Osteocyte (in vitro differentiated cells): ENCODE measurements around the gene FBLN2. TPM values are rescaled to one million over a fixed set of nuclear protein-coding genes. Genes with fewer than 3 reads are reported as not detected.

ENCODE experiments used
- DNase-seq: peaks from one replicate; pipeline ENCODE4 v3.0.0; 2021; ENCODE audit warnings: mixed read lengths; ENCODE audit not compliant: unreplicated experiment; ENCODE audit errors: extremely low spot score
- H3K27ac Mint-ChIP-seq: one replicate; pipeline ENCODE4 v1.8.0; 2021; ENCODE audit warnings: mild to moderate bottlenecking, mixed read lengths; ENCODE audit not compliant: unreplicated experiment
- H3K27me3 Mint-ChIP-seq: one replicate; pipeline ENCODE4 v1.8.0; 2021; ENCODE audit warnings: mixed read lengths; ENCODE audit not compliant: unreplicated experiment
- H3K36me3 Mint-ChIP-seq: one replicate; pipeline ENCODE4 v1.8.0; 2021; ENCODE audit warnings: mixed read lengths; ENCODE audit not compliant: unreplicated experiment
- H3K4me1 Mint-ChIP-seq: one replicate; pipeline ENCODE4 v1.8.0; 2021; ENCODE audit warnings: mixed read lengths; ENCODE audit not compliant: unreplicated experiment
- H3K4me3 Mint-ChIP-seq: one replicate; pipeline ENCODE4 v1.8.0; 2021; ENCODE audit warnings: mild to moderate bottlenecking, moderate library complexity, mixed read lengths; ENCODE audit not compliant: unreplicated experiment
- H3K9me3 Mint-ChIP-seq: one replicate; pipeline ENCODE4 v1.8.0; 2021; ENCODE audit warnings: mixed read lengths; ENCODE audit not compliant: unreplicated experiment
- CTCF ChIP-seq: fragments of 200-600 bp; sonication (generic); IDR thresholded peaks from 2 replicates; pipeline ENCODE4 v1.5.0; 2021; ENCODE audit warnings: antibody characterized with exemption, mild to moderate bottlenecking, moderate library complexity
- total RNA-seq: library from RNA; stranded (reverse); gene quantifications from 2 replicates; pipeline ENCODE4 v1.2.1, GENCODE V29; 2021

Gene FBLN2
- total RNA-seq, 1 donor from 2014 or later: 215 TPM

- Mint-ChIP-seq H3K36me3 (peaks cover 35% of the 10 kb centered on the region), H3K4me1 (peaks cover 22% of the 10 kb centered on the region), H3K27ac (no peak overlapping the region), H3K9me3 (no peaks in the 10 kb centered on the region), H3K4me3 (no peak overlapping the region), H3K27me3 (no peaks in the 10 kb centered on the region)
- DNase-seq: no peak
- no peak for TF ChIP-seq CTCF
Measured at GRCh38 chr3:13610006-13610570, 61.2 kb downstream of the FBLN2 start.

- Mint-ChIP-seq H3K4me3 (no peak overlapping the region), H3K27me3 (no peaks in the 10 kb centered on the region), H3K4me1 (peaks cover 20% of the 10 kb centered on the region), H3K27ac (no peak overlapping the region), H3K36me3 (peaks cover 35% of the 10 kb centered on the region), H3K9me3 (no peaks in the 10 kb centered on the region)
- DNase-seq: no peak
- TF ChIP-seq CTCF: no peak
Measured at GRCh38 chr3:13611221-13611620, 62.3 kb downstream of the FBLN2 start.

- Mint-ChIP-seq H3K4me1 (peaks cover 11% of the 10 kb centered on the region), H3K27me3 (no peaks in the 10 kb centered on the region), H3K36me3 (peaks cover 40% of the 10 kb centered on the region), H3K9me3 (no peaks in the 10 kb centered on the region), H3K4me3 (no peak overlapping the region), H3K27ac (no peak overlapping the region)
- TF ChIP-seq CTCF: no peak
- no peak for DNase-seq
Measured at GRCh38 chr3:13612829-13613228, 63.9 kb downstream of the FBLN2 start.

GRCh38 chr3:13613343-13614190 is 64.6 kb downstream of the FBLN2 start:
- no peak overlapping the region for H3K27ac Mint-ChIP-seq
- no peaks in the 10 kb centered on the region for H3K27me3 Mint-ChIP-seq
- peaks cover 38% of the 10 kb centered on the region for H3K36me3 Mint-ChIP-seq
- TF ChIP-seq CTCF: no peak
- H3K4me3 Mint-ChIP-seq: no peak overlapping the region
- H3K4me1 Mint-ChIP-seq: peaks cover 4% of the 10 kb centered on the region
- H3K9me3 Mint-ChIP-seq: no peaks in the 10 kb centered on the region
- no peak for DNase-seq

- no peaks in the 10 kb centered on the region for H3K27me3 Mint-ChIP-seq
- TF ChIP-seq CTCF: no peak
- H3K27ac Mint-ChIP-seq: no peak overlapping the region
- no peaks in the 10 kb centered on the region for H3K4me1 Mint-ChIP-seq
- H3K36me3 Mint-ChIP-seq: peaks cover 37% of the 10 kb centered on the region
- no peaks in the 10 kb centered on the region for H3K9me3 Mint-ChIP-seq
- no peak overlapping the region for H3K4me3 Mint-ChIP-seq
- no peak for DNase-seq
Measured at GRCh38 chr3:13614607-13615006, 65.7 kb downstream of the FBLN2 start.
